PC-3 (cell line): ENCODE results near the gene CTSZ. TPM values are rescaled to one million over a fixed set of nuclear protein-coding genes. Genes with fewer than 3 reads are reported as not detected.

ENCODE experiments used
- ATAC-seq: fragments of 200-7000 bp; cut with Tn5 transposase; 2 replicates; pipeline ENCODE4 v1.9.1; 2020; ENCODE audit warnings: mild to moderate bottlenecking, moderate library complexity
- BruUV-seq: library from RNA; stranded (reverse); fragments of 400-500 nt; replicated peaks from 2 replicates; lab custom pipeline; 2021; lab: Mats Ljungman, UMichigan
- CTCF ChIA-PET: fragments of 300-600 bp; sonication (Branson Sonifier 250); formaldehyde crosslinking; loops from one replicate; lab custom pipeline; 2022; ENCODE audit warnings: antibody characterized with exemption; lab: Charles Lee
- POLR2A ChIA-PET: fragments of 300-600 bp; sonication (Branson Sonifier 250); formaldehyde crosslinking; loops from one replicate; lab custom pipeline; 2022; ENCODE audit warnings: antibody characterized with exemption; ENCODE audit not compliant: unreplicated experiment; lab: Charles Lee
- DNase-seq: peaks from one replicate; pipeline ENCODE4 v3.0.0-alpha.2; 2015
- H2AFZ ChIP-seq: fragments of 300-600 bp; sonication (generic); 2 replicates; pipeline ENCODE4 v1.6.0; 2016; ENCODE audit warnings: antibody characterized with exemption, low read length
- H3F3A ChIP-seq: fragments of 300-600 bp; sonication (generic); one replicate; pipeline ENCODE4 v1.6.0; 2017; ENCODE audit warnings: antibody characterized with exemption, low read length, control low read depth, mild to moderate bottlenecking; ENCODE audit not compliant: unreplicated experiment
- H3K27ac ChIP-seq: fragments of 300-600 bp; sonication (generic); 2 replicates; pipeline ENCODE4 v1.5.1; 2016; ENCODE audit warnings: mild to moderate bottlenecking, low read length
- H3K27me3 ChIP-seq: fragments of 300-600 bp; sonication (generic); 2 replicates; pipeline ENCODE4 v1.6.1; 2016; ENCODE audit warnings: low read length, mixed read lengths
- H3K36me3 ChIP-seq: fragments of 300-600 bp; sonication (generic); 2 replicates; pipeline ENCODE4 v1.6.1; 2016; ENCODE audit warnings: low read depth, mixed run types, low read length, mixed read lengths
- H3K4me1 ChIP-seq: fragments of 300-600 bp; sonication (generic); 2 replicates; pipeline ENCODE4 v1.5.1; 2016; ENCODE audit warnings: low read length; ENCODE audit not compliant: insufficient read depth
- H3K4me2 ChIP-seq: fragments of 300-600 bp; sonication (generic); 2 replicates; pipeline ENCODE4 v1.6.0; 2016; ENCODE audit warnings: low read length
- H3K4me3 ChIP-seq: fragments of 300-600 bp; sonication (generic); 2 replicates; pipeline ENCODE4 v1.5.1; 2016; ENCODE audit warnings: mild to moderate bottlenecking, low read length, mixed read lengths
- H3K79me2 ChIP-seq: fragments of 300-600 bp; sonication (generic); 2 replicates; pipeline ENCODE4 v1.6.1; 2017; ENCODE audit warnings: low read length, mixed read lengths
- H3K9ac ChIP-seq: fragments of 300-600 bp; sonication (generic); 2 replicates; pipeline ENCODE4 v1.6.0; 2016; ENCODE audit warnings: mild to moderate bottlenecking, low read length
- H3K9me2 ChIP-seq: fragments of 300-600 bp; sonication (generic); replicated peaks from 2 replicates; pipeline ENCODE4 v1.6.1; 2016; ENCODE audit warnings: mixed run types, low read length, mixed read lengths
- H3K9me3 ChIP-seq: fragments of 300-600 bp; sonication (generic); 2 replicates; pipeline ENCODE4 v1.6.1; 2016; ENCODE audit warnings: low read length, mixed read lengths
- H4K20me1 ChIP-seq: fragments of 300-600 bp; sonication (generic); 2 replicates; pipeline ENCODE4 v1.6.1; 2016; ENCODE audit warnings: low read length, mixed read lengths
- CTCF ChIP-seq: fragments of 300-600 bp; sonication (generic); conservative IDR thresholded peaks from 2 replicates; pipeline ENCODE4 v1.5.1; 2017; ENCODE audit warnings: antibody characterized with exemption, low read depth, mild to moderate bottlenecking, low read length
- EZH2 ChIP-seq: fragments of 300-600 bp; sonication (generic); IDR thresholded peaks from one replicate; pipeline ENCODE4 v1.6.1; 2017; ENCODE audit warnings: antibody characterized with exemption, mild to moderate bottlenecking, low read length; ENCODE audit not compliant: unreplicated experiment
- EZH2phosphoT487 ChIP-seq: fragments of 300-600 bp; sonication (generic); IDR thresholded peaks from 2 replicates; pipeline ENCODE4 v1.6.1; 2018; ENCODE audit warnings: mild to moderate bottlenecking, antibody characterized with exemption, low read length, borderline replicate concordance
- intact Hi-C: fragments of 100-400 bp; cut with micrococcal nuclease; formaldehyde crosslinking; loops from 2 replicates; pipeline ENCODE4 v1.9.0; 2023
- total RNA-seq: library from RNA; depleted of rRNA; stranded (reverse); fragments of >200 nt; gene quantifications from 2 replicates; pipeline ENCODE4 v1.2.3, GENCODE V29; 2014

CTSZ gene
- total RNA-seq, 1 experiment from 2014 or later: 191 TPM

GRCh38 chr20:58993332-58994248 lies 13.5 kb downstream of the CTSZ start:
- intact Hi-C loops: loop anchor here (5.0 kb wide), 1 partner anchor 39 kb away; the partner anchor contains the start of gene ATP5F1E
- Histone ChIP-seq H3K27me3 (no peaks in the 10 kb centered on the region), H3K36me3 (peaks cover 83% of the 10 kb centered on the region), H3K9me3 (no peaks in the 10 kb centered on the region), H4K20me1 (no peaks in the 10 kb centered on the region), H3K4me2 (no peak overlapping the region), H3K27ac (no peak overlapping the region), H3K9ac (no peak overlapping the region), H3F3A (no peaks in the 10 kb centered on the region), H2AFZ (no peak overlapping the region), H3K79me2 (no peaks in the 10 kb centered on the region), H3K4me1 (peaks cover 19% of the 10 kb centered on the region), H3K4me3 (no peak overlapping the region), H3K9me2 (no peaks in the 10 kb centered on the region)
- TF ChIP-seq EZH2phosphoT487: no peak
- no TSS peak for BruUV-seq
- ATAC-seq (peak; percentile 73), DNase-seq (peak; percentile 25)
- ChIA-PET CTCF (interaction anchor here (0.7 kb wide), 1 partner anchor 61 kb away, joined by 17 read pairs; no protein-coding TSS in a partner anchor), POLR2A (no interaction called here)

- Histone ChIP-seq H3K79me2 (no peaks in the 10 kb centered on the region), H3K27ac (no peak overlapping the region), H3K4me1 (peaks cover 19% of the 10 kb centered on the region), H2AFZ (no peak overlapping the region), H3K9me3 (no peaks in the 10 kb centered on the region), H3K36me3 (peaks cover 90% of the 10 kb centered on the region), H3F3A (no peaks in the 10 kb centered on the region), H3K4me3 (no peak overlapping the region), H3K9ac (no peak overlapping the region), H3K27me3 (no peaks in the 10 kb centered on the region), H3K9me2 (no peaks in the 10 kb centered on the region), H4K20me1 (no peaks in the 10 kb centered on the region), H3K4me2 (no peak overlapping the region)
- CTCF ChIA-PET: no interaction called here
- TF ChIP-seq CTCF (no peak), EZH2phosphoT487 (no peak), EZH2 (no peak)
- DNase-seq (no peak), ATAC-seq (peak; percentile 27)
- intact Hi-C loops: loop anchor here (5.0 kb wide), 1 partner anchor 39 kb away; the partner anchor contains the start of gene ATP5F1E
- BruUV-seq: no TSS peak
- POLR2A ChIA-PET: no interaction called here
Observed at GRCh38 chr20:58992911-58993310, 14.1 kb downstream of the CTSZ start.

GRCh38 chr20:58991715-58992114 lies 15.3 kb downstream of the CTSZ start:
- Histone ChIP-seq H3F3A (no peaks in the 10 kb centered on the region), H3K79me2 (peaks cover 9% of the 10 kb centered on the region), H3K9me3 (no peaks in the 10 kb centered on the region), H3K4me3 (no peak overlapping the region), H2AFZ (no peak overlapping the region), H3K27me3 (no peaks in the 10 kb centered on the region), H3K27ac (no peak overlapping the region), H3K36me3 (peaks cover 93% of the 10 kb centered on the region), H3K9me2 (no peaks in the 10 kb centered on the region), H3K9ac (no peak overlapping the region), H4K20me1 (peaks cover 3% of the 10 kb centered on the region), H3K4me1 (peaks cover 19% of the 10 kb centered on the region), H3K4me2 (no peak overlapping the region)
- ChIA-PET CTCF (no interaction called here), POLR2A (interaction anchor here (0.7 kb wide), 1 partner anchor 20 kb away, joined by 3 read pairs; no protein-coding TSS in a partner anchor)
- no TSS peak for BruUV-seq
- DNase-seq (no peak), ATAC-seq (no peak)
- intact Hi-C loops: loop anchor here (5.0 kb wide), 1 partner anchor 41 kb away; the partner anchor contains the start of gene ATP5F1E
- TF ChIP-seq CTCF (no peak), EZH2 (no peak), EZH2phosphoT487 (no peak)
